GM19035 (cell line): ENCODE data around the gene KLF11.
"Not testable (repeated sequence)": the region's sequence is repeated elsewhere in the genome, so short reads cannot be mapped to it uniquely, and the experiment has no call there.

Source experiments
- ATAC-seq: cut with Tn5 transposase; IDR thresholded peaks from one replicate; pipeline ENCODE4 v1.9.1; 2021; ENCODE audit not compliant: unreplicated experiment

KLF11 gene

DNA sequence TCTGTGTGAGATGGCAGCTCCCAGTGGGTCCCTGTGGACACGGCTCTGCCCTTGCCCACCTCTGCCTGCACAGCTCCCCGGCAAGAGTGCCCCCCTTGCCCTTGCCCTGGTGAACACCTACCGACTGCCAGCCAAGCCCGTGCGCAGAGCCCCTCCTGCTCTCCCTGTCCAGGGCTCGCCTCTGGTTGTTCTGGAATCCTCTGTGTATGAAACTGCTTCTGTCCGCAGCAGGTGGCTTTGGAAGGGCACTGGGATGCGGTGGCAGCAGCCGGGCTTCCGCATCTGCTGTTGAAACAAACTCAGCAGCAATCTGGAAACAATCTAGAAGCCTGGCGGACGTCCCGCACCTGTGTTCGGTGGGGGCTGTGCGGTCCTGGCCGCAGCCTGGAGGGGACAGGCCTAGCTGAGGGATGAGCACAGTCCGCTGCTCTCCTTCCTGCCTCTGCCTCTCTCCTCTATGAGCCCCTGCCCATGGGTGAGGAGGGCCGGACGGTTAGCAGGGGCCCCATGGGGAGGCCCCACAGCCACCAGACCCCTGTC, 34.0 kb upstream of the KLF11 start:
- no peak for ATAC-seq

DNA sequence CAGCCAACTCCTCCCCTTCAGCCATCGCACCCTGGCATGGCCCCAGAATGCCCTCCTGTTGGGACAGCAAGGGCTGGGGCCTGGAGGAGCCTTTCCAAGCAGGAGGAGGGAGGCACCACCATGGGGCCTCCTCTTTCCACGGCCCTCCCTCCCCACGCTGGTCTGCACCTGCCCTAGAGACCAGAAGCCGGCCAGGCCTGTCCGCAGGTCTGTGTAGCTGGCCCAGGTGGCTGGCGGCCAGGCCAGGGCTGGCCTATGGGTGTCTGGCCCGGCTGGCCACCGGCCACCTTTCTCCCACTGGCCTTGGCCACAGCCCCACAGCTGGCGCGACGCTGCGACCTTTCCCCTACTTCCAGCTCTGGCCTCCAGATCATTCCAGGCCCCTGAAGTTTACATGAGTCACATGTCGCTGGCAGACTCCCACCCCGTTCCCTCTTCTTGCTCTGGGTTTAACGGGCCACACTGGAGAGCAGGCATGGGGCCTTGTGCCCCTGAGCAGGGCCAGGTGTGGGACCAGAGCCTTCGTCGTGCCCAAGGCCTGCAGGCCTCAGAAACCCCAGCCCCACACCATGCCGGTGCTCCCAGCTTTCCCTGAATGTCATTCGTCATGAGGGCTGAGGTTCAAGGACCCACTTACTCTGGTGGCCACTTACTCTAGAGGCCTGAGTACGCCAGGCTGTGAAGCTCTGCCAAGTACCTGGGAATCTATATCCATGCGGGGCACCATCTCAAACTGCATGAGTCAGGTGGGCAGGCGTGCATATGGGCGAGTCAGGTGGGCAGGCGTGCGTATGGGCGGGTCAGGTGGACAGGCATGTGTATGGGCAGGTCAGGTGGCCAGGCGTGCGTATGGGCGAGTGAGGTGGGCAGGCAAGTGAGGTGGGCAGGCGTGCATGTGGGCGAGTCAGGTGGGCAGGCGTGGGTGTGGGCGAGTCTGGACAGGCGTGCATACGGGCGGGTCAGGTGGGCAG, 33.3 kb upstream of the KLF11 start:
- no peak for ATAC-seq

DNA sequence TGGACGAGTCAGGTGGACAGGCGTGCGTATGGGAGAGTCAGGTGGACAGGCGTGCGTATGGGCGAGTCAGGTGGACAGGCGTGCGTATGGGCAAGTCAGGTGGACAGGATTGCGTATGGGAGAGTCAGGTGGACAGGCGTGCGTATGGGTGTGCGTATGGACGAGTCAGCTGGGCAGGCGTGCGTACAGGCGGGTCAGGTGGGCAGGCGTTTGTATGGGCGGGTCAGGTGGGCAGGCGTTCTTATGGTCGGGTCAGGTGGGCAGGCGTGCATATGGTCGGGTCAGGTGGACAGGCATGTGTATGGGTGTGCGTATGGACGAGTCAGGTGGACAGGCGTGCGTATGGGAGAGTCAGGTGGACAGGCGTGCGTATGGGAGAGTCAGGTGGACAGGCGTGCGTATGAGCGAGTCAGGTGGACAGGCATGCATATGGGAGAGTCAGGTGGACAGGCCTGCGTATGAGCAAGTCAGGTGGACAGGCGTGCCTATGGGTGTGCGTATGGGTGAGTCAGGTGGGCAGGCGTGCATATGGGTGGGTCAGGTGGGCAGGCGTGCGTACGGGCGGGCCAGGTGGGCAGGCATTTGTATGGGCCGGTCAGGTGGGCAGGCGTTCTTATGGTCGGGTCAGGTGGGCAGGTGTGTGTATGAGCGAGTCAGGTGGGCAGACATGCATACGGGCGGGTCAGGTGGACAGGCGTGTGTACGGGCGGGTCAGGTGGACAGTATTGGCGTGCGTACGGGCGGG, 32.3 kb upstream of the KLF11 start:
- ATAC-seq: not testable (repeated sequence)

DNA sequence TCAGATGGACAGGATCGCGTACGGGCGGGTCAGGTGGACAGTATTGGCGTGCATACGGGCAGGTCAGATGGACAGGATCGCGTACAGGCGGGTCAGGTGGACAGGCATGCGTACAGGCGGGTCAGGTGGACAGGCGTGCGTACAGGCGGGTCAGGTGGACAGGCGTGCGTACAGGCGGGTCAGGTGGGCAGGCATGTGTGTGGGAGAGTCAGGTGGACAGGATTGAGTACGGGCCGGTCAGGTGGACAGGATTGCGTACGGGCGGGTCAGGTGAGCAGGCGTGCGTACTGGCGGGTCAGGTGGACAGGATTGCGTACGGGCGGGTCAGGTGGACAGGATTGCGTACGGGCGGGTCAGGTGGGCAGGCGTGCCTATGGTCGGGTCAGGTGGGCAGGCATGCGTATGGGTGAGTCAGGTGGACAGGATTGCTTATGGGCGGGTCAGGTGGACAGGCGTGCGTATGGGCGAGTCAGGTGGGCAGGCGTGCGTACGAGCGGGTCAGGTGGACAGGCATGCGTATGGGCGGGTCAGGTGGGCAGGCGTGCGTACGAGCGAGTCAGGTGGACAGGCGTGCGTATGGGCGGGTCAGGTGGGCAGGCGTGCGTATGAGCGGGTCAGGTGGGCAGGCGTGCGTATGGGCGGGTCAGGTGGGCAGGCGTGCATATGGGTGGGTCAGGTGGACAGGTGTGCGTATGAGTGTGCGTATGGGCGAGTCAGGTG, 31.6 kb upstream of the KLF11 start:
- not testable (repeated sequence) for ATAC-seq

DNA sequence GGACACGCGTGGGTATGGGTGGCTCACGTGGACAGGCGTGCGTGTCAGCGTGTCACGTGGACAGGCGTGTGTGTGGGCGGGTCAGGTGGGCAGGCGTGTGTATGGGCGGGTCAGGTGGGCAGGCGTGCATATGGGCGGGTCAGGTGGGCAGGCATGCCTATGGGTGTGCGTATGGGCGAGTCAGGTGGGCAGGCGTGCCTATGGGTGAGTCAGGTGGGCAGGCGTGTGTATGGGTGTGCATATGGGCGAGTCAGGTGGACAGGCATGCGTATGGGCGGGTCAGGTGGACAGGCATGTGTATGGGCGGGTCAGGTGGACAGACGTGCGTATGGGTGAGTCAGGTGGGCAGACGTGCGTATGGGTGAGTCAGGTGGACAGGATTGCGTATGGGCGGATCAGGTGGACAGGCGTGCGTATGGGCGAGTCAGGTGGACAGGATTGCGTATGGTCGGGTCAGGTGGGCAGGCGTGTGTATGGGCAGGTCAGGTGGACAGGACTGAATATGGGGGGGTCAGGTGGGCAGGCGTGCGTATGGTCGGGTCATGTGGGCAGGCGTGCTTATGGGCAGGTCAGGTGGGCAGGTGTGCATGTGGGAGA, 30.9 kb upstream of the KLF11 start:
- not testable (repeated sequence) for ATAC-seq

DNA sequence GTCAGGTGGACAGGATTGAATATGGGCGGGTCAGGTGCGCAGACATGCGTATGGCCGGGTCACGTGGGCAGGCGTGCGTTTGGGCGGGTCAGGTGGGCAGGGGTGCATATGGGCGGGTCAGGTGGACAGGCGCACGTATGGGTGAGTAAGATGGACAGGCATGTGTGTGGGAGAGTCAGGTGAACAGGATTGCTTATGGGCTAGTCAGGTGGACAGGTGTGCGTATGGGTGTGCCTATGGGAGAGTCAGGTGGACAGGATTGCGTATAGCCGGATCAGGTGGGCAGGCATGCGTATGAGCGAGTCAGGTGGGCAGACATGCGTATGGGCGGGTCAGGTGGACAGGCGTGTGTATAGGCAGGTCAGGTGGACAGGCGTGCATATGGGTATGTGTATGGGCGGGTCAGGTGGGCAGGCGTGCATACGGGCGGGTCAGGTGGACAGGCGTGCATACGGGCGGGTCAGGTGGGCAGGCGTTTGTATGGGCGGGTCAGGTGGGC, 30.3 kb upstream of the KLF11 start:
- no peak for ATAC-seq

DNA sequence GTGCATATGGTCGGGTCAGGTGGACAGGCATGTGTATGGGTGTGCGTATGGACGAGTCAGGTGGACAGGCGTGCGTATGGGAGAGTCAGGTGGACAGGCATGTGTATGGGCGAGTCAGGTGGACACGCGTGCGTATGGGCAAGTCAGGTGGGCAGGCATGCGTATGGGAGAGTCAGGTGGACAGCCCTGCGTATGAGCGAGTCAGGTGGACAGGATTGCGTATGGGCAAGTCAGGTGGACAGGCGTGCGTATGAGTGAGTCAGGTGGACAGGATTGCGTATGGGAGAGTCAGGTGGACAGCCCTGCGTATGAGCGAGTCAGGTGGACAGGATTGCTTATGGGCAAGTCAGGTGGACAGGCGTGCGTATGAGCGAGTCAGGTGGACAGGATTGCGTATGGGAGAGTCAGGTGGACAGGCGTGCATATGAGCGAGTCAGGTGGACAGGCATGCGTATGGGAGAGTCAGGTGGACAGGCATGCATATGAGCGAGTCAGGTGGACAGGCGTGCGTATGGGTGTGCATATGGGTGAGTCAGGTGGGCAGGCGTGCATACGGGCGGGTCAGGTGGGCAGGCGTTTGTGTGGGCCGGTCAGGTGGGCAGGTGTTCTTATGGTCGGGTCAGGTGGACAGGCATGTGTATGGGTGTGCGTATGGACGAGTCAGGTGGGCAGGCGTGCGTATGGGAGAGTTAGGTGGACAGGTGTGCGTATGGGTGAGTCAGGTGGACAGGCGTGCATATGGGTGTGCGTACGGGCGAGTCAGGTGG, 29.5 kb upstream of the KLF11 start:
- ATAC-seq: not testable (repeated sequence)

DNA sequence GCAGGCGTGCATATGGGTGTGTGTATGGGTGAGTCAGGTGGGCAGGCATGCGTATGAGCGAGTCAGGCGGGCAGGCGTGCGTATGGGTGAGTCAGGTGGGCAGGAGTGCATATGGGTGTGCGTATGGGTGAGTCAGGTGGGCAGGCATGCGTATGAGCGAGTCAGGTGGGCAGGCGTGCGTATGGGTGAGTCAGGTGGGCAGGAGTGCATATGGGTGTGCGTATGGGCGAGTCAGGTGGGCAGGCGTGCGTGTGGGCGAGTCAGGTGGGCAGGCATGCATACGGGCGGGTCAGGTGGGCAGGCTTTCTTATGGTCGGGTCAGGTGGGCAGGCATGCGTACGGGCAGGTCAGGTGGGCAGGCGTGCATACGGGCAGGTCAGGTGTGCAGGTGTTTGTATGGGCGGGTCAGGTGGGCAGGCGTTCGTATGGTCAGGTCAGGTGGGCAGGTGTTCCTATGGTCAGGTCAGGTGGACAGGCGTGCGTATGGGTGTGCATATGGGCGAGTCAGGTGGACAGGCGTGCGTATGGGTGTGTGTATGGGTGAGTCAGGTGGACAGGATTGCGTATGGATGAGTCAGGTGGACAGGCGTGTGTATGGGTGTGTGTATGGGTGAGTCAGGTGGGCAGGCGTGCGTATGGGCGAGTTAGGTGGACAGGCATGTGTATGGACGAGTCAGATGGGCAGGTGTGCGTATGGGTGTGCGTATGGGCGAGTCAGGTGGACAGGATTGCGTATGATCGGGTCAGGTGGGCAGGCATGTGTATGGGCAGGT, 28.7 kb upstream of the KLF11 start:
- ATAC-seq: no peak

DNA sequence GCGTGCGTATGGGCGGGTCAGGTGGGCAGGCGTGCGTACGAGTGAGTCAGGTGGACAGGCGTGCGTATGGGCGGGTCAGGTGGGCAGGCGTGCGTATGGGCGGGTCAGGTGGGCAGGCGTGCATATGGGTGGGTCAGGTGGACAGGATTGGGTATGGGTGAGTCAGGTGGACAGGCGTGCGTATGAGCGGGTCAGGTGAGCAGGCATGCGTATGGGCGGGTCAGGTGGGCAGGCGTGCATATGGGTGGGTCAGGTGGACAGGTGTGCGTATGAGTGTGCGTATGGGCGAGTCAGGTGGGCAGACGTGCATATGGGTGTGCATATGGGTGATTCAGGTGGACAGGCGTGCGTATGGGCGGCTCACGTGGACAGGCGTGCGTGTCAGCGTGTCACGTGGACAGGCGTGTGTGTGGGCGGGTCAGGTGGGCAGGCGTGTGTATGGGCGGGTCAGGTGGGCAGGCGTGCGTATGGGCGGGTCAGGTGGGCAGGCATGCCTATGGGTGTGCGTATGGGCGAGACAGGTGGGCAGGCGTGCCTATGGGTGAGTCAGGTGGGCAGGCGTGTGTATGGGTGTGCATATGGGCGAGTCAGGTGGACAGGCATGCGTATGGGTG, 27.9 kb upstream of the KLF11 start:
- not testable (repeated sequence) for ATAC-seq

DNA sequence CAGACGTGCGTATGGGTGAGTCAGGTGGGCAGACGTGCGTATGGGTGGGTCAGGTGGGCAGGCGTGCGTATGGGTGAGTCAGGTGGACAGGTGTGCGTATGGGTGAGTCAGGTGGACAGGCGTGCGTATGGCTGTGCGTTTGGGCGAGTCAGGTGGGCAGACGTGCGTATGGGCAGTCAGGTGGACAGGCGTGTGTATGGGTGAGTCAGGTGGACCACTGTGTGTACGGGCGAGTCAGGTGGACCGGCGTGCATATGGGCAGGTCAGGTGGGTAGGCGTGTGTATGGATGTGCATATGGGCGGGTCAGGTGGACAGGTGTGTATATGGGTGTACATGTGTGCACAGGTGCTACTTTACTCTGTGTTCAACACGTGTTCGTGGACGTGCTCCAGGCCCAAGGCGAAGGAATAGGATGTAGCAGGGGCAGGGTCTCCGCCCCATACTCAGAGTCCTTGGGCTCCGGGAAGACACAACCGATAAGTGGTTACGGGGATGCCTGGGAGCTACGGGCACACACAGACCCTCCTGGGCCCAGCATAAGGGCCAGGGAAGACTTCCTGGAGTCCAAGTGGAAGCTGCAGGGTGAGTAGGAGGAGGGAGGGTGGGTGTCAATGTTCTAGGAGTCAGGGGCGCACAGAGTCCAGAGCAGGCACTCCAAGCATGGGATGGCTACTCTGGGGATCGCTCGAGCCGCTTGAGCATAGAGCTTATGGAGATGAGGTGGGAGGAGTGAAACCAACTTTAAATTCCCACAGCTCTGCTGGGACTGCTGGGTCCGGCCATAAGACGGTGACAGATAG, 27.1 kb upstream of the KLF11 start:
- ATAC-seq: no peak

DNA sequence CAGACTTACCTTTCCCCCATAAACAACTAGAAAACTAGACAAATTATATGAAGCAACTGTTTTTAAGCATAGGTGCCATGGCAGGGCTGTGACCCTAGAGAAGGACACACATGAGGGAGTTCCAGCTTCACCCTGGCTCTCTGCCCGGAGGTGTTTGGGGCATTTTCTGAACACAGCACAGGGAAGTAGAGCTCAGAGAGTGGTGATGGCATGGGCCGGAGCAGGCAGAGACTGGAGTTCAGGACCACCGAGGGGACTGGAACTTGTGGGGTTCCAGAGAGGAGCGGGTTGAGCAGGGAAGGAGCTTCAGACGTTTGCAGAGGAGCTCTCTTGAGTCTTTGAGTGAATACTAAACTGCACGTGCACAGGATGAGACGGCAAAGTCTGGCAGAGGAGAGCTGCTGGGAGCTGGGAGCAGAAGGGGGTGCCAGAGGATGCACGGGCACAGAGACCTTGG, 26.5 kb upstream of the KLF11 start:
- no peak for ATAC-seq

DNA sequence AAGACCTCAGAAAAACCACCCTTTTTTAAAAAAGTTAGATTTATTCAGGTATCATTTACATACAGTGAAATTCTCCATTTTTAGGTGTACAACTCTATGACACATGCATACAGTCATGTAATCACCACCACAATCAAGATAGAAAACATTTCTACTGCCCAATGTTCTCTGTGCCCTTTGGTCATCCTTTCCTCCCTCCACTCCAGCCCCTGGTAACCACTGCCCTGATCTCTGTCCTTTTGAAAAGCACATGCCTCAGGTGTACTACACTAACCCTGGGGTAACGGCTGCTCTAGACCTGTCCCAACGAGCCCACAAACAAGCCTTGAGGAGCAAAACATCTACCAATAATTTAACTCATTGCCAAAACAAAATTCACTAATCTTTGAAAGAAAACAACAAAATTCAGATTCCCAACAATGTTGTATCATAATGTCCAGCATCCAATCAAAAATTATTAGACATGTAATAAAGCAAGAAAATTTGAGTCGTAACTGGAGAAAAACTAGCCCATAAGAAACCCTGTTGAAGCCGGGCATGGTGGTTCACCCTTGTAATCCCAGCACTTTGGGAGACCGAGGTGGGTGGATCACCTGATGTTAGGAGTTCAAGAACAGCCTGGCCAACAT, 25.9 kb upstream of the KLF11 start:
- ATAC-seq: no peak

DNA sequence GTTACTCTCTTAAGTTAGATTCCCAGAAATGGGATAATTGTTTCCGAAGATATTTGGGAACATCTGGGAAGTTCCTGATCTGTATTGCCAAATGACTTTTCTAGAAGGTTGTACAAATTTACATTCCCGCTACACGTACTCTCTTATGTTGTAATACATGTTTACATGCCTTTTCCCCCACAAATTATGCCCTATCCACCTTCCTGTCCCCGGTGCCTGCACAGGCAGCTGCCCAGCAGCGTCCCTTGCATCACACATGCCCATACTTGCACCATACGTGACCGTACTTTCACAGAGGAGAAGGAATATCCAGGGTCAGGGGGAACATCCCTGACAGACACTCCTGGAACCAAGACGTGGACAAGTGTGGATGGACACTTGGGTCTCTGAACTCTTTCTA, 24.2 kb upstream of the KLF11 start:
- ATAC-seq: no peak

DNA sequence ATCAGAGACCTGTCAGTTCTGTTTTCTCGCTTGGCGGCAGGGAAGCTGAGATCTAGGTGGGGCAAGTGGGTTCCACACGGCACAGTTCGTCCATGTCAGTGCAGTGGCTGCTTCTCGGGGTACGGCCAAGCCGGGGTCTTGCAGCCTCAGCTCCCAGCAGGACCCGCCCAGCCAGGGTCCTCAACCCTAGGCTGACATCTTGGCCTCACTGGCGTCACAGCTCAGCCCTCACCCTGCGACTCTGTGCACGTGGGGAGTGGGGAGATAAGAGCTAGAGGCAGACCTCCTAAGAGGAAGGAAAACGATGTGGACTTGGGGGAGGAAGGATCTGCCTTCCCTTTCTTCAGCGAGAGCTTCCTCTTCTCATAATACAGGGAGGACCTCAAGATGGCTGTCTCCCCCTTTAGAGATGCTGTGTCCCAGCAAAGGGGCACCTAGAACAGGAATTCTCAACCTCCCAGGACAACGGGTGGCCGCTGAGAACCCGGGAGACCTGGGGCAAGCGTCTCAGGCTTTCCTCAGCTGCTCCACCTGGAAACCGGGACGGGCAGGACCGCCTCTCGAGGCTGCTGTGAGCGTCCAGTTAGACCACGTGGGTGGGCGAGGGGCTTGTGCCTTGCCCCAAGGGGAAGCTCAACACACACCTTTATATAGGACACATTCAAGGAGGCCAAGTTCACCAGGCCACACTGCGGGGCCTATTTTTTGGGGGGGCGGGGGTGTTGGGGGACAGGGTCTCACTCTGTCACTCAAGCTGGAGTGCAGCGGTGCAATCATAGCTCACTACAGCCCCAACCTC, 23.5 kb upstream of the KLF11 start:
- ATAC-seq: no peak

DNA sequence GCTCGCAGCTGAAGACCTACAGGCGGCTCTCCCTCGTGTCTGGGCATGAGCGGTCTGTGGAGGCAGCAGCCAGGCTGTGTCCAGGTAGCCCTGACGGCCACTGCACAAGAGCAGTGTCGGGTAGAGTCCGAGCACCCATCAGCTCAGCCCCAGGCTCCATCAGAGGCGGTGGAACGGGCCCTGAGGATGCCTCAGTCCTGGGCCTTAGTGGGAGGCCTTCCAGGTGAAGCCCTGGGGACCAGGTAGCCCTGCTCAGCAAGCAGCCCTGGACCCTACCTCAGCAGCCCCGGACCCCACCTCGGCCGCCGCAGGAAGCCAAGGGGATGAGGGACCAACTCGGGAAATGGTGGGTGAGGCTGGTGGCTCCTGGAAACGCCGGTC, 21.3 kb upstream of the KLF11 start:
- no peak for ATAC-seq

DNA sequence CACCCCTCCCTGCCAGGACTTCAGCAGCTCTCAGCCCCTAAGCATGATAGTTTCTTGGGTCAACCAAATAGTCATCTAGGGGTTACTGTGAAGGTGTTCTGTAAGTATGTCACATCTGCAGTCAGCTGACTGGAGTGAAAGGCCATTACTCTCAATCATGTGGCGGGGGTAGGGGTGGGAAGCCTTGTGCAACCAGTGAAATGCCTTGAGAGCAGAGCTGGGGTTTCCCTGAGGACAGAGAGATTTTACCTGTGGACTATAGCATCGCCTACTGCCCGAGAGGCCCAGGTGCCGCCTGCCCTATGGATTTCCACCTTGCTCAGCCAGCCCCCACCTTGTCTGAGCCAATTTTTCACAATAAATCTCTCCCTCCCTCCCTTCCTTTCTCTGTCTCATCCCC, 20.9 kb upstream of the KLF11 start:
- ATAC-seq: no peak
